Fibroblast of the conjunctiva (primary cell): ENCODE results near the gene SLC24A2.
"Not testable (repeated sequence)": the region's sequence is repeated elsewhere in the genome, so short reads cannot be mapped to it uniquely, and the experiment has no call there.

Source experiments
- DNase-seq: peaks from one replicate; pipeline ENCODE4 v3.0.0-alpha.2; 2010; ENCODE audit warnings: low read depth

The SLC24A2 gene

GRCh38 chr9:19788614-19789271 is at the start of gene SLC24A2:
SLC24A2 (minus strand) TSS chr9:19789037.
- no peak for DNase-seq

- DNase-seq: not testable (repeated sequence)
Observed at GRCh38 chr9:19833331-19833730, 44.5 kb upstream of the SLC24A2 start.

DNA sequence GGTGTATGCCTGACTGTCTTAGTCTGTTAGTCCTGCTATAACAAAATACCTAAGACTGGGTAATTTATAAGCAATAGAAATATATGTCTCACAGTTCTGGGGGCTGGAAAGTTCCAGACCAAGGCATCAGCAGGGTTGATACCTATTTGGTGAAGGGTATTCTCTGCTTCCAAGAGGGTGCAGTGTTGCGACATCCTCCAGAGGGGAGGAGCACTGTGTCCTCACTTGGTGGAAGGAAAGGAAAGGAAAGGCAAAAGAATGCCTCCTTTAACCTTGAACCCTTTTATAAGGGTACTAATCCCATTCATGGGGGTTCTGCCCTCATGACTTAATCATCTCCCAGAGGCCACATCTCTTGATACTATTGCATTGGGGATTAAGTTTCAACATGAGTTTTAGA is 42.0 kb upstream of the SLC24A2 start:
- DNase-seq: no peak

- no peak for DNase-seq
Observed at GRCh38 chr9:19828576-19829109, 39.8 kb upstream of the SLC24A2 start.

DNA sequence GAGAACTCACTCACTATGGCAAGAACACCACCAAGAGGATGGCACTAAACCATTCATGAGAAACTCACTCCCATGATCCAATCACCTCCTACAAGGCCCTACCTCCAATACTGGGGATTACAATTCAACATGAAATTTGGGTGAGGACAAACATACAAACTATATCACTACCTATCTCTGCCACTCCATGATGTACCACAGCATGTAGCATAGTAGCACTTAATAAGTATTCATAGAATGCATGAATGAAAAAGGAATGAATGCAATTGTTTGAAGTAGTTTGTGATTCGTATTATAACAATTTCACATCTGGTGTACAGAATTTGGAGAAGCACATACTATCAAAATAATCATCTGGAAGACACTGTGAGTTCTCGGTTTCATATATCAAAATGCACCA is 27.9 kb upstream of the SLC24A2 start:
- DNase-seq: no peak

DNA sequence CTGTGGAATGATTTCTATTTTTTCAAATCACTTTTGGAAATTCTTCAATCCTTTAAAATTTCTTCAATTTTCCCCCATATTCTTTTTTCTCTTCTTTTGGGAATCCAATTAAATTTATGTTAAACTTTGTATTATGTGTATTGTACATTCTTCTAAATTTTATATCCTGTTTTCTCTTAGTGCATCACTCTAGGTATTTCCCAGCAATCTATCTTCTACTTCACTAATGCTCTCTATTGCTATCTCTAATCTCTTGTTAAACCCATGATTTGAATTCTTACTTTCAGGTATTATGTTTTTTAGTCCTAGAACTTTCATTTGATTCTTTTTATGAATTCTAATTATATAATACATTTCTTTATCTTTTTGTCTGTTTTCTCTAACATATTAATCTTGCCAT is 23.4 kb upstream of the SLC24A2 start:
- DNase-seq: no peak

GRCh38 chr9:19809422-19810269 is 20.8 kb upstream of the SLC24A2 start:
- DNase-seq: no peak

GRCh38 chr9:19807182-19807892 is 18.5 kb upstream of the SLC24A2 start:
- no peak for DNase-seq

GRCh38 chr9:19804431-19804830 is 15.6 kb upstream of the SLC24A2 start:
- DNase-seq: no peak

- DNase-seq: no peak
Observed at GRCh38 chr9:19800884-19801283, 12.0 kb upstream of the SLC24A2 start.

DNA sequence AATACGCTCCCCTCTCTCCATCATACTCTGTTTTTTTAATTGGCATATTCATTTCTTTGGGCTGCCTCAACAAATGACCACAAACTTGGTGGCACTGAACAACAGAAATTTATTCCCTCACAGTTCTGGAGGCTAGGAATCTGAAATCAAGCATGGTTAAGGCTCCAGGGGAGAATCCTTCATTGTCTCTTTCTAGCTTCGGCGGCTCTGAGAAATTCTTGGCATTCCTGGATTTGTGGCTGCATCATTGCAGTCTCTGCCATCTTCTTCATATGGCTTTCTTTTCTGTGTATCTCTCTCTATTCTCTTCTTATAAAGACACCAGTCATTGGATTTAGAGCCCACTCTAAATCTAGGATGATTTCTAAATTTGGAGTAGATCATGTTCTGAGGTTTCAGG is 10.9 kb upstream of the SLC24A2 start:
- no peak for DNase-seq

DNA sequence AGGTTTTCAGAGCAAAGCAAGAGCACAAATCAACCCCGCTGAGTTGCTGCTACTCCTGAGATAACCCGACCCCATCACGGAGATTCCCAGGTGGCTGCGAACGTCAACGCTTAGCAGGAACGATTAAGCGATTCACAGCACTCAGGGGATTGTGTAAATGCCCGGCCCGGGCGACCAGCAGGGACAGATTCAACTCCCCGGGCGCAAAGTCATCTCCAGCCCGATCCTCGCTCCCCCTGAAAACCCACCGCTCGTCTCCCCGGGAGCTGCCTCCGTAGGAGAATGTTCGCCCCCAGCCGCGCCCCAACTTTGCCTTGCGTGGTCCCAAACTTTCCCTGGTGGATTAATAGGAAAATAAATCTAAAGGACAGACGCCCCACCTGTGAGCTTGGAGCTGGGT is 685 bp downstream of the SLC24A2 start:
- no peak for DNase-seq

- DNase-seq: no peak
Observed at GRCh38 chr9:19787672-19788071, 1.2 kb downstream of the SLC24A2 start.

GRCh38 chr9:19785230-19785629 is 3.6 kb downstream of the SLC24A2 start:
- DNase-seq: no peak

GRCh38 chr9:19784136-19784535 is 4.7 kb downstream of the SLC24A2 start:
- DNase-seq: no peak

DNA sequence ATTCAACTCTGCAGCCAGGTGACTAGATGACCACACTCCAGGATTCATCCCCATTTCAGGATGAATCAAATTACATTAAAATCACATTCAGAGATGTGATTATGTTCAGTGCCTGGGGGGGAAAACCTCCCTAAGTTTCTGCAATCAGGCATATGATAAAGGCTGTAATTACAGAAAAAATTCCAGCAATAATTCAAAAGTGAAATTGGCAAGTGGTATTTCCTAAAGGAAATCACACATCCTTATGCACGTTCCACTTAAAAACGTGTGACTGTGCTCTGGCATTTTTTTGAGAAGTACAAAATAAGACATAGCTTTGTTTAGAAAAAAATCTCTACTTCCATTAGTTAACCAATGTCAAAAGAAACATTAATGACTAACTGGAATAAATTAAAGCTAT is 5.3 kb downstream of the SLC24A2 start:
- DNase-seq: no peak

- DNase-seq: no peak
Observed at GRCh38 chr9:19782005-19782404, 6.8 kb downstream of the SLC24A2 start.

DNA sequence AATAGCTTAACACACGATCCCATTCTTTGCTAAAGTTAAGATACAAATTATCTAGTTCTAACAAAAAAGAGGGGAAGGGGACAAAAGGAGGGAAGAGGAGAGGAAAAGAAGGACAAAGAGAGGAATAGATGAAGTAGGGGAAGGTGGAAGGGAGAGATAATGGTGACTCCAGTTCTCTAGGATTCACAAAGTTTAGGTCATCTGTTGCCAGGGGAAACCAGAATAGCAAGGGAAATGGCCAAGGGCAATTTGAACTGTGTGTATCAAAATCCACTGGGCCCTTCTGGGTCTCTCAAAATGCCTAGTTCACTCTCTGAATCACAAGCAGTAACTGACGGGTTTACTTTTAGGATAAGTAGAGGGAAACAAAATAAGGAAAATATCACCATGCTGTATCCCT is 7.6 kb downstream of the SLC24A2 start:
- no peak for DNase-seq

DNA sequence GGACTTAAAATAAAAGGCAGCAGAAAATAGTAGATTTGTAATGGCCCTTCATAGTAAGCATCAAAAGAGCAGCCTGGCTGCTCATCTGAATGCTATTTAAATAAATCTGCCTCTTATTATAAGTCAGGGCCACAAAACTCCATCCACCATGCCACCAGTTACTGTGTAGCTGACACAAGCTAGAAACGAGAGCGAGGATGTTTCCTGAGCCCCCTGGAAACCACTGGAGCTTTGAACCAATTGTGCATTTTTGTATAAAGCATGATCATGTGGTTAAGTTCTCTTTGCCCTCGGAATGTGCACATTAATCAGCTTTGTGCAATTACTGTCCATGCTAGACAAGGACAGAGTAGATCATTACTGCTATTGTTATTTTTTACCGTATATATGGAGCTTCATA is 17.4 kb downstream of the SLC24A2 start:
- DNase-seq: no peak

GRCh38 chr9:19770973-19771372 is 17.9 kb downstream of the SLC24A2 start:
- DNase-seq: no peak

DNA sequence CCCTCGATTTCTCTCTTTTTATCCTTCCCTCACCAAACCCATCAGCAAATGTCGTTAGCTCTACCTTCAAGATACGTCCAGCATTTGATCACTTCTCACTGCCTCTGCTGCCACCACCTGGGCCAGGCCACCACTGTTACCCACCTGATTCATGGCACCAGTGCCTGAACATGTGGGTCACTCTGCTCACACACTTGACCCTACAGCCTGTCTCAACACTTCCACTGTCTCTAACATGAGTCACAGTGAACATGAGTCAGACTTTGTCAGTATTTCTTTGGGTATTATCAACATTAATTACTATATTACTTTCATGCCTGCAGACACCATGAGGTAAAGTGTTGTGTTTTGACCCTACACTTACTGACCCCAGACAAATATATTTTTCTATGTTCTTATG is 19.6 kb downstream of the SLC24A2 start:
- DNase-seq: no peak

DNA sequence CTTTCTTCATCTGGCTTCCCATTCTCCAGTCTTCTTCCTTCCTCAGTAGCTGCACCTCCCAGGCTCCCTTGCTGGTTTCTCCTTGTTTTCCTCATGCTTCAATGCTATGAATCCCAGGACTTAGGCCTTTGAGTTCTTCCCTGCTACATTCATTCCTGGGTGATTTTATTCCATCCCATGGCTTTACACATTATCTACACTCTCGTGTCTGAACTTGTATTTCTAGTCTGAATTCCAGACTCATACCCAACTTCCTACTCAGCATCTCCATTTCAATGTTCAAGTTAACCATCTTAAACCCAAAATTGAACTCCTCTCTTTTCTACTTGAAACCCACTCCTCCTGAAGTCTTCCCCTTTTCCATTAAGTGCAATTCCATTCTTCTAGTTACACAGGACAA is 20.0 kb downstream of the SLC24A2 start:
- no peak for DNase-seq

DNA sequence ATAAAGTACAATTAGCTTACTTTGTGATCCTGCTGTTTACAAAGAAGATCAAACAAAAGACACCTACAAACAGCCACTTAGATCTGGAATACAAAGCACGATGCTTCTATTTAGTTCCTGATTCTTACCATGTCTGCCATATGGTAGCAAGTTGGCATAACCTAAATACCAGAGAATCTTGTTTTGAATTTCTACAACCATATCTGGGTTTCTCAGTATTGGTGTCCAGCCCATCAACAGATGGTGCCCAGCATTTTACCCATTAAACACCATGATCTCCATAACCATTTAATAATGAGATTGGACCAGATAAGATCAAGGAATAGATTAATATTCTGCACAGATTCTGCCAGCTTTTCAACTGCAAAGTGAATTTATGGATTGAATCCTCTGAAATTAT is 29.8 kb downstream of the SLC24A2 start:
- DNase-seq: no peak
